H1 (cell line): ENCODE data around the gene DLL4. TPM values are rescaled to one million over a fixed set of nuclear protein-coding genes. Genes with fewer than 3 reads are reported as not detected.

Experiments
- CTCF ChIA-PET: fragments of 300-600 bp; sonication (Branson Sonifier 250); formaldehyde crosslinking; loops from one replicate; lab custom pipeline; 2021; ENCODE audit not compliant: partially characterized antibody; lab: Charles Lee
- POLR2A ChIA-PET: fragments of 300-600 bp; sonication (Branson Sonifier 250); formaldehyde crosslinking; loops from one replicate; lab custom pipeline; 2021; ENCODE audit warnings: inconsistent platforms; ENCODE audit not compliant: partially characterized antibody; lab: Charles Lee
- DNase-seq, 2 experiments: peaks; one replicate each; pipeline versions ENCODE4 v3.0.0 to v3.0.0-alpha.2; 2010 to 2022; ENCODE audit warnings: low spot score in 2 of 2, low read depth in 1 of 2, mixed read lengths in 1 of 2
- FAIRE-seq: peaks from 2 replicates; lab custom pipeline; 2011; peaks lifted over from hg19 to GRCh38; lab: Jason Lieb, UNC
- H2AFZ ChIP-seq: 2 replicates; pipeline ENCODE4 v1.8.1; 2012; ENCODE audit warnings: low read length, inconsistent platforms
- H2AK5ac ChIP-seq: 2 replicates; pipeline ENCODE4 v1.6.1; 2013; ENCODE audit warnings: low read depth, low read length
- H2BK120ac ChIP-seq: replicated peaks from 2 replicates; pipeline ENCODE3; 2013; ENCODE audit warnings: low read depth, low read length, inconsistent platforms
- H2BK12ac ChIP-seq: 2 replicates; pipeline ENCODE4 v1.6.1; 2013; ENCODE audit warnings: low read depth, low read length
- H2BK15ac ChIP-seq: 2 replicates; pipeline ENCODE4 v1.6.1; 2013; ENCODE audit warnings: low read length
- H2BK20ac ChIP-seq: 2 replicates; pipeline ENCODE4 v1.6.1; 2013; ENCODE audit warnings: low read length
- H2BK5ac ChIP-seq: 2 replicates; pipeline ENCODE4 v1.6.1; 2013; ENCODE audit warnings: low read depth, low read length
- H3K14ac ChIP-seq: 2 replicates; pipeline ENCODE4 v1.6.1; 2013; ENCODE audit warnings: inconsistent platforms; ENCODE audit not compliant: insufficient read length
- H3K18ac ChIP-seq: 2 replicates; pipeline ENCODE4 v1.6.1; 2013; ENCODE audit warnings: low read length; ENCODE audit errors: extremely low read depth
- H3K23ac ChIP-seq: 2 replicates; pipeline ENCODE4 v1.6.1; 2013; ENCODE audit warnings: inconsistent platforms; ENCODE audit not compliant: insufficient read length
- H3K23me2 ChIP-seq: 2 replicates; pipeline ENCODE4 v1.6.1; 2013; ENCODE audit warnings: low read depth, low read length
- H3K27ac ChIP-seq: 2 replicates; pipeline ENCODE4 v1.6.1; 2011; ENCODE audit warnings: low read depth, low read length, inconsistent platforms
- H3K27me3 ChIP-seq, 4 experiments: replicated peaks in 1 of 4; 1 replicate in 1 of 4; 2 replicates in 3 of 4; pipeline versions ENCODE4 v1.6.1 to v1.8.1; 2011 to 2013; ENCODE audit warnings: low read length in 3 of 4, mild to moderate bottlenecking in 3 of 4, inconsistent platforms in 2 of 4, mixed read lengths in 2 of 4, moderate library complexity in 1 of 4; ENCODE audit not compliant: control insufficient read depth in 3 of 4, insufficient read depth in 3 of 4; ENCODE audit errors: extremely low read depth in 1 of 4
- H3K36me3 ChIP-seq, 4 experiments: 2 replicates each; pipeline versions ENCODE4 v1.6.1 to v1.8.1; 2011 to 2013; ENCODE audit warnings: mild to moderate bottlenecking in 4 of 4, low read length in 3 of 4, moderate library complexity in 2 of 4, control low read depth in 1 of 4, inconsistent platforms in 1 of 4; ENCODE audit not compliant: insufficient read depth in 4 of 4, control insufficient read depth in 2 of 4
- H3K4ac ChIP-seq: replicated peaks from 2 replicates; pipeline ENCODE3; 2013; ENCODE audit warnings: low read length, low read depth, mixed read lengths, inconsistent platforms; ENCODE audit not compliant: insufficient read length
- H3K4me1 ChIP-seq, 4 experiments: replicated peaks in 1 of 4; 1 replicate in 1 of 4; 2 replicates in 3 of 4; pipeline versions ENCODE4 v1.6.1 to v1.8.1; 2011 to 2013; ENCODE audit warnings: low read length in 3 of 4, inconsistent platforms in 2 of 4, mixed read lengths in 1 of 4; ENCODE audit not compliant: insufficient read depth in 4 of 4, control insufficient read depth in 3 of 4
- H3K4me2 ChIP-seq, 2 experiments: 2 replicates each; pipeline versions ENCODE4 v1.6.1 to v1.8.1; 2011 to 2013; ENCODE audit warnings: low read depth in 2 of 2, low read length in 2 of 2, control low read depth in 1 of 2, inconsistent platforms in 1 of 2, mild to moderate bottlenecking in 1 of 2; ENCODE audit not compliant: insufficient read depth in 1 of 2
- H3K4me3 ChIP-seq, 4 experiments: fragments of 200-600, 300-600 bp in 1 of 4; sonication (generic), shearing (Covaris generic), sonication (Bioruptor Twin) in 1 of 4; 2 replicates each; pipeline versions ENCODE4 v1.5.1 to v1.8.1; 2011 to 2016; ENCODE audit warnings: low read length in 4 of 4, low read depth in 3 of 4, control low read depth in 2 of 4, inconsistent platforms in 2 of 4, mild to moderate bottlenecking in 2 of 4, mixed read lengths in 1 of 4, moderate library complexity in 1 of 4; ENCODE audit not compliant: insufficient read depth in 2 of 4; ENCODE audit errors: extremely low read depth in 1 of 4
- H3K56ac ChIP-seq: replicated peaks from 2 replicates; pipeline ENCODE3; 2013; ENCODE audit warnings: low read depth, mild to moderate bottlenecking, mixed read lengths, low read length, inconsistent platforms; ENCODE audit not compliant: insufficient read length
- H3K79me1 ChIP-seq: 2 replicates; pipeline ENCODE4 v1.6.1; 2013; ENCODE audit warnings: low read depth, low read length, control low read depth
- H3K79me2 ChIP-seq, 2 experiments: 2 replicates each; pipeline versions ENCODE4 v1.6.1 to v1.8.1; 2012 to 2013; ENCODE audit warnings: low read length in 2 of 2, mild to moderate bottlenecking in 2 of 2, inconsistent platforms in 1 of 2; ENCODE audit not compliant: insufficient read depth in 2 of 2, control insufficient read depth in 1 of 2
- H3K9ac ChIP-seq, 4 experiments: replicated peaks in 1 of 4; 1 replicate in 1 of 4; 2 replicates in 3 of 4; pipeline versions ENCODE4 v1.6.1 to v1.8.1; 2011 to 2013; ENCODE audit warnings: low read depth in 3 of 4, low read length in 3 of 4, control low read depth in 2 of 4, mild to moderate bottlenecking in 2 of 4, moderate library complexity in 2 of 4, inconsistent platforms in 1 of 4; ENCODE audit errors: extremely low read depth in 1 of 4
- H3K9me3 ChIP-seq, 2 experiments: 2 replicates each; pipeline versions ENCODE4 v1.6.1 to v1.8.1; 2012 to 2013; ENCODE audit warnings: mild to moderate bottlenecking in 2 of 2, moderate library complexity in 2 of 2, control low read depth in 1 of 2, inconsistent platforms in 1 of 2, low read depth in 1 of 2, low read length in 1 of 2, mixed read lengths in 1 of 2; ENCODE audit not compliant: insufficient read depth in 2 of 2
- H4K20me1 ChIP-seq, 2 experiments: replicated peaks in 1 of 2; 2 replicates each; pipeline versions ENCODE3 to v1.8.1; 2011 to 2013; ENCODE audit warnings: inconsistent platforms in 2 of 2, low read length in 2 of 2, mild to moderate bottlenecking in 1 of 2; ENCODE audit not compliant: insufficient read depth in 2 of 2, control insufficient read depth in 1 of 2
- H4K5ac ChIP-seq: 2 replicates; pipeline ENCODE4 v1.6.1; 2013; ENCODE audit warnings: low read length, low read depth, mixed read lengths, inconsistent platforms; ENCODE audit not compliant: insufficient read length
- H4K8ac ChIP-seq: 2 replicates; pipeline ENCODE4 v1.8.0; 2013; ENCODE audit warnings: mild to moderate bottlenecking, moderate library complexity, low read length, inconsistent platforms; ENCODE audit not compliant: insufficient read depth; ENCODE audit errors: extremely low read depth
- H4K91ac ChIP-seq: replicated peaks from 2 replicates; pipeline ENCODE3; 2013; ENCODE audit warnings: low read length, mixed read lengths, inconsistent platforms; ENCODE audit not compliant: insufficient read length
- ATF2 ChIP-seq: IDR thresholded peaks from 2 replicates; pipeline ENCODE4 v1.6.1; 2012; ENCODE audit warnings: low read length, inconsistent platforms
- CHD1 ChIP-seq: IDR thresholded peaks from 2 replicates; pipeline ENCODE4 v1.6.1; 2012; ENCODE audit warnings: low read depth, low read length, improper control_type of control experiment
- JUND ChIP-seq: IDR thresholded peaks from 2 replicates; pipeline ENCODE4 v1.6.1; 2011; ENCODE audit warnings: mild to moderate bottlenecking, improper control_type of control experiment, low read length
- NRF1 ChIP-seq: IDR thresholded peaks from 2 replicates; pipeline ENCODE4 v1.6.1; 2011; ENCODE audit warnings: mild to moderate bottlenecking, low read depth, low read length, improper control_type of control experiment
- POLR2AphosphoS5 ChIP-seq: IDR thresholded peaks from 2 replicates; pipeline ENCODE4 v1.6.1; 2011; ENCODE audit warnings: low read depth, low read length
- TEAD4 ChIP-seq: IDR thresholded peaks from 2 replicates; pipeline ENCODE4 v1.6.1; 2012; ENCODE audit warnings: low read depth, low read length, inconsistent platforms, mixed read lengths
- WGBS, 2 experiments: shearing (Covaris generic) in 1 of 2; methylation state at CpG; one replicate each; pipeline versions ENCODE4 v1.1.6 to v1.1.7; 2013 to 2015; ENCODE audit warnings: low lambda C conversion rate in 2 of 2, mixed read lengths in 2 of 2, inconsistent platforms in 1 of 2, low coverage in 1 of 2, missing lambda C conversion rate in 1 of 2; ENCODE audit not compliant: insufficient replicate concordance in 2 of 2, insufficient coverage in 1 of 2, insufficient read length in 1 of 2; ENCODE audit errors: extremely low coverage in 1 of 2, missing lambda C conversion rate in 1 of 2; 5-methylcytosine and 5-hydroxymethylcytosine counted together
- polyA plus RNA-seq, 7 experiments: library from polyadenylated mRNA; depleted of rRNA in 3 of 7; stranded (reverse) in 5 of 7; unstranded in 2 of 7; fragments of >200 nt in 5 of 7; fragments of 200-250 nt in 2 of 7; gene quantifications; 1 replicate in 5 of 7; 2 replicates in 1 of 7; 4 replicates in 1 of 7; pipeline versions ENCODE4 v1.2.1 to v1.2.3, GENCODE V29; 2011 to 2013; ENCODE audit warnings: missing spikeins in 2 of 7, mixed read lengths in 2 of 7
- total RNA-seq: library from RNA; stranded (reverse); fragmentation: NEBNext Ultra II Directional; extraction: Animal tissue kit (Norgen Biotek cat#: 25700); gene quantifications from 2 replicates; pipeline ENCODE4 v1.2.1, GENCODE V29; 2021

The DLL4 gene
- total and polyA plus RNA-seq, 2 of the 8 experiments (the other 6 are each of a cell fraction or from before 2014, with no cell fraction given): 0.23 to 0.60 TPM

- H3K27ac ChIP-seq: no peak overlapping the region
- H3K27me3 ChIP-seq: no peaks in the 10 kb centered on the region
- peaks cover 16 to 31% of the 10 kb centered on the region in 2 experiments for H4K20me1 ChIP-seq
- no peaks in the 10 kb centered on the region for H3K23me2 ChIP-seq
- H3K18ac ChIP-seq: no peak overlapping the region
- no peak overlapping the region for H2BK15ac ChIP-seq
- WGBS, 2 experiments: 92% methylated on average over 36 of the region's 36 CpGs; no CpG with 5 or more reads in 1 of the 2 experiments
- no peak overlapping the region for H2BK20ac ChIP-seq
- H2BK120ac ChIP-seq: no peak overlapping the region
- no peak overlapping the region for H3K4me3 ChIP-seq
- DNase-seq (no peak), FAIRE-seq (no peak)
- no peak overlapping the region for H3K4me2 ChIP-seq
- no peak overlapping the region for H2AFZ ChIP-seq
- H3K4ac ChIP-seq: no peak overlapping the region
- H3K9me3 ChIP-seq: no peaks in the 10 kb centered on the region
- POLR2A ChIA-PET: interaction anchor here (0.6 to 2.3 kb wide), 9 partner anchors 11 to 115 kb away, joined by 3 to 7 read pairs (median 4); partner anchors contain the start of gene CHAC1
- no peak overlapping the region for H3K56ac ChIP-seq
- H3K23ac ChIP-seq: no peak overlapping the region
- no peak overlapping the region; the same call in 1 of the 2 replicates for H2BK5ac ChIP-seq
- no peak overlapping the region for H3K9ac ChIP-seq
- TF ChIP-seq TEAD4 (no peak), ATF2 (no peak), POLR2AphosphoS5 (0 out of 2 replicates have a peak, but pooled peaks have one; percentile 5), NRF1 (no peak), CHD1 (no peak), JUND (no peak)
- CTCF ChIA-PET: interaction anchor here (0.5 to 20.6 kb wide), 13 partner anchors 8 to 337 kb away, joined by 3 to 619 read pairs (median 4); partner anchors contain the start of genes CHAC1, CHP1 and DLL4
- H3K36me3 ChIP-seq: peaks cover 22 to 43% (median 35%) of the 10 kb centered on the region in 4 experiments
- H3K79me2 ChIP-seq: peaks cover 0 to 17% of the 10 kb centered on the region in 2 experiments; a peak in 3 of 4 replicates
- no peak overlapping the region for H3K14ac ChIP-seq
- no peak overlapping the region for H4K91ac ChIP-seq
- no peak overlapping the region for H4K8ac ChIP-seq
- H3K79me1 ChIP-seq: peaks cover under 1% of the 10 kb centered on the region; the same call in 1 of the 2 replicates
- H4K5ac ChIP-seq: no peak overlapping the region
- H2BK12ac ChIP-seq: no peak overlapping the region
- peaks cover 0 to 4% (median 4%) of the 10 kb centered on the region in 4 experiments; a peak in 5 of 7 replicates for H3K4me1 ChIP-seq
- H2AK5ac ChIP-seq: no peak overlapping the region
These were observed 28.7 kb upstream of the DLL4 start for GRCh38 chr15:40900256-40901052.
